IPS-18a (cell line): Measurements from ENCODE around the gene FUT3.

Experiments
- H3K27ac ChIP-seq: one replicate; pipeline ENCODE4 v1.5.1; 2013; ENCODE audit warnings: low read length
- H3K27me3 ChIP-seq: one replicate; pipeline ENCODE4 v1.6.1; 2013; ENCODE audit warnings: mild to moderate bottlenecking, low read length; ENCODE audit not compliant: control insufficient read depth, insufficient read depth
- H3K36me3 ChIP-seq: one replicate; pipeline ENCODE4 v1.6.1; 2013; ENCODE audit warnings: low read depth, low read length; ENCODE audit not compliant: control insufficient read depth
- H3K4me1 ChIP-seq: one replicate; pipeline ENCODE4 v1.6.1; 2013; ENCODE audit warnings: low read depth, low read length; ENCODE audit not compliant: control insufficient read depth
- H3K4me3 ChIP-seq: one replicate; pipeline ENCODE4 v1.5.1; 2013; ENCODE audit warnings: low read length
- H3K9ac ChIP-seq: one replicate; pipeline ENCODE4 v1.6.1; 2013; ENCODE audit warnings: mild to moderate bottlenecking, low read length, moderate library complexity
- H3K9me3 ChIP-seq: one replicate; pipeline ENCODE4 v1.6.1; 2013; ENCODE audit warnings: low read depth, low read length; ENCODE audit not compliant: control insufficient read depth

FUT3 gene

DNA sequence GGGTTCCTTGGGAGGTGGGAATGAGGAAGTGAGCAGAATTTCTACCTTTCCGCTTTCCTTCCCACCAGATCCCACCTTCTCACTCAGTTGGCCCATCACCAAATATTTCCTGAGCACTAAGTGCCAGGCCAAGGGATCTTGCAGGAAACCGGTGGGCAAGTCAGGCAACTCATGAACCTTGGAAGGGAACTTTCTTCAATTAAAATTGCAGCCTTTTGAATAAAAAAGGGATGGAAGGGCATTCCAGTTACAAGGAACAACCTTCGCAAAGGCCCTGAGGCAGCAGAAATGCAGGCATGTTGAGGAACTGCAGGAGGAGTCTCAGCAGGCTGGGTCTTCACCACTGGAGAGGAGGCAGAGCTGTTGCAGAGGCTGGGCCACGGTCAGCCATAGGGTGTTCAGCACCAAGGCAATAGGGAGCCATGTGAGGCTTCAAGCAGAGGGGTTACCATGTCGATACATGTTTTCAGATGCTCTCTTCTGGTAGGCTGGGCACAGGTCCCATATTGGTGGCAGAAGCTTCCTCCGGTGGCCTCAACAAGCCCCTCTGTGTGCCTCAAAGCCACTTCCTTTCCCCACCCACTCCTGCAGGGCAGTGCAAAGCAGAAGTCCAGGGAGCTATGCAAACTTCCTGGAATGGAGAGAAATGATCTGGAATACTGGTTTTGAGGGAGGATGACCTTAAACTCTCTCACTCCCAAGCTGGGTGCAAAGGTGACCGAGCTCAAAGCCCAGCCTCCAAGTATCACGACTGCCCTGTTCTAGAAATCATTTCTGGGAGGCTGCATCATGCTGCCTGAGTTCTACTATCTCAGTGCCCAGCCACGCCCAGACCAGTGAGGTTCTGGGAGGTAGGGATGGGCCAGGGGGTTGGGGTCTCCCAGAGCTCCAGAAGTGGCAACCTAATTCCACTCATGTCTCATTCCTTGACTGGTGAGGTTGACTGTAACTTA is 11.9 kb downstream of the FUT3 start, which contains the start of gene FUT6:
Gene FUT6 (minus strand): TSS at position 638 of the 953 bp plus-strand sequence. CDS start 7,135 bp downstream, outside the sequence.
- H3K4me3 ChIP-seq: no peak within 1 kb of the TSS
- no peak within 1 kb of the TSS for H3K27ac ChIP-seq
- no peak within 1 kb of the TSS for H3K9ac ChIP-seq

DNA sequence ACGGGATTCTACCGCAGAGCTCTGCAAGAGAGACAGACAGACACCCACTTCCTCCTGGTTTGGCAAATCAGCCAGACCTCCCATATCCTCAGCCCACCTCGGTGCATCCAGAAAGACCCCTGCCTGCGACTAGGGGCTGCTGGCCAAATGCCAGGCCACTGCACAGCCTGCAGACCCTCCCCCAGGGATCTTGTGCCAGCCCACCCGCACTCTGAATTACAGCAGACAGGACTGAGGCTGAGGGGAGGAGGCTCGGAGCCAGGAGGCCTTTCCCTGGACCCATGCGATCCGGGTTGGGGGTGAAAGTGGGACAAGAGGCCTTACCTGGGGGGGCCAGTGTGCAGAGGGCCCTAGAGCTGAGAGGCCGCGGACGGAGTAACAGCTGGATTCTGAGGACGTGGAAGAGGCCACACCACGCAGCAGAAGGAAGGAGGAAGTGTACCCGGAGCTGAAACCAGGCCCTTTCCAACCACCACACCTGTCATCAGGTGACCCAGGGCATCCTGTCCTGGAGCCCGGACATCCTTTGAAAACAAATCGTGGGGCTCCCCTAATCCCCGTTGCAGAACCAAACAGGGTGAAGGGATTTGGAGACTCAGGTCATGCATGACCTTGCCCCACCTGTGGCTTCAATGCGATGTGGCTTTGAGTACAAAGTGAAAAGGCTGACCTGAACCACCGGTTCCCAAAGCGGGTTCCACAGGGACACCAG is 12.7 kb downstream of the FUT3 start:
- no peaks in the 10 kb centered on the region for H3K9me3 ChIP-seq
- H3K27ac ChIP-seq: no peak overlapping the region
- H3K4me3 ChIP-seq: no peak overlapping the region
- no peaks in the 10 kb centered on the region for H3K36me3 ChIP-seq
- H3K4me1 ChIP-seq: no peaks in the 10 kb centered on the region
- no peaks in the 10 kb centered on the region for H3K27me3 ChIP-seq
- H3K9ac ChIP-seq: no peak overlapping the region

More for the DNA sequence above, 11.9 kb downstream of the FUT3 start, which contains the start of gene FUT6:
- H3K9me3 ChIP-seq: no peaks in the 10 kb centered on the region
- no peaks in the 10 kb centered on the region for H3K36me3 ChIP-seq
- H3K4me1 ChIP-seq: no peaks in the 10 kb centered on the region
- no peaks in the 10 kb centered on the region for H3K27me3 ChIP-seq

DNA sequence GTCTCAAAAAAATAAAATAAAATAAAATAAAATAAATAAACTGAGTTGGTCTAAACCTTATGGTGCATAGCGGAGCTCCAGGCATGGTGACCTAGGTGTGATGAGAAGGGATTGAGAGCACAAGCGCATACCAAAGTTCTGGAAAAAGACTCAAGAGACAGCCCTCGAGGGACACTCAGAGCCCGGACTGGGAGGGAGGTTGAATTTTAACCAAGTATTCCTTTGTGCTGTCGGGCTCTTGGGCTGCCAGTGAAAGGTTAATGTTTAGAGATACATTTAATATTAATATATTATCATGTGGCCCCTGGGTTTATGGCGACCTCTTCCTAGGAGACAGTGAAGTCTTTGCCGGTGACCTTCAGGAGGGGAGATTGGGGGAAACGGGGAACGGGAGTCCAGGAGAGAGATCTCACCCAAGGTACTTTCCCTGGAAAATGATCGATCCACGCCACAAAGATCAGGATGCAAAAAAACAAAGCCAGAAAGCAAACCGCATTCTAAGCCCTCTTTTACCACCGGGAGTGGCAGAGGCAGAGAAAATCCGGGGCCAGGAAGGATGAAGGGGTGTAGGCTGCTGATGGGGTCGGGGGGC is 13.4 kb downstream of the FUT3 start:
- Histone ChIP-seq H3K4me1 (no peaks in the 10 kb centered on the region), H3K27me3 (no peaks in the 10 kb centered on the region), H3K9me3 (no peaks in the 10 kb centered on the region), H3K9ac (no peak overlapping the region), H3K36me3 (no peaks in the 10 kb centered on the region), H3K4me3 (no peak overlapping the region), H3K27ac (no peak overlapping the region)

- Histone ChIP-seq H3K4me1 (peaks cover 3% of the 10 kb centered on the region), H3K9me3 (no peaks in the 10 kb centered on the region), H3K27me3 (no peaks in the 10 kb centered on the region), H3K27ac (no peak overlapping the region), H3K36me3 (no peaks in the 10 kb centered on the region), H3K4me3 (no peak overlapping the region), H3K9ac (no peak overlapping the region)
Observed at GRCh38 chr19:5832527-5833216, 18.6 kb downstream of the FUT3 start.

- H3K27me3 ChIP-seq: no peaks in the 10 kb centered on the region
- H3K27ac ChIP-seq: no peak overlapping the region
- H3K4me1 ChIP-seq: peaks cover 3% of the 10 kb centered on the region
- H3K9ac ChIP-seq: no peak overlapping the region
- H3K4me3 ChIP-seq: no peak overlapping the region
- no peaks in the 10 kb centered on the region for H3K36me3 ChIP-seq
- H3K9me3 ChIP-seq: no peaks in the 10 kb centered on the region
Observed at GRCh38 chr19:5832061-5832460, 19.2 kb downstream of the FUT3 start.

GRCh38 chr19:5831159-5831558 is 20.1 kb downstream of the FUT3 start:
- no peak overlapping the region for H3K9ac ChIP-seq
- no peak overlapping the region for H3K27ac ChIP-seq
- peaks cover 3% of the 10 kb centered on the region for H3K4me1 ChIP-seq
- H3K9me3 ChIP-seq: no peaks in the 10 kb centered on the region
- H3K4me3 ChIP-seq: no peak overlapping the region
- no peaks in the 10 kb centered on the region for H3K27me3 ChIP-seq
- no peaks in the 10 kb centered on the region for H3K36me3 ChIP-seq

DNA sequence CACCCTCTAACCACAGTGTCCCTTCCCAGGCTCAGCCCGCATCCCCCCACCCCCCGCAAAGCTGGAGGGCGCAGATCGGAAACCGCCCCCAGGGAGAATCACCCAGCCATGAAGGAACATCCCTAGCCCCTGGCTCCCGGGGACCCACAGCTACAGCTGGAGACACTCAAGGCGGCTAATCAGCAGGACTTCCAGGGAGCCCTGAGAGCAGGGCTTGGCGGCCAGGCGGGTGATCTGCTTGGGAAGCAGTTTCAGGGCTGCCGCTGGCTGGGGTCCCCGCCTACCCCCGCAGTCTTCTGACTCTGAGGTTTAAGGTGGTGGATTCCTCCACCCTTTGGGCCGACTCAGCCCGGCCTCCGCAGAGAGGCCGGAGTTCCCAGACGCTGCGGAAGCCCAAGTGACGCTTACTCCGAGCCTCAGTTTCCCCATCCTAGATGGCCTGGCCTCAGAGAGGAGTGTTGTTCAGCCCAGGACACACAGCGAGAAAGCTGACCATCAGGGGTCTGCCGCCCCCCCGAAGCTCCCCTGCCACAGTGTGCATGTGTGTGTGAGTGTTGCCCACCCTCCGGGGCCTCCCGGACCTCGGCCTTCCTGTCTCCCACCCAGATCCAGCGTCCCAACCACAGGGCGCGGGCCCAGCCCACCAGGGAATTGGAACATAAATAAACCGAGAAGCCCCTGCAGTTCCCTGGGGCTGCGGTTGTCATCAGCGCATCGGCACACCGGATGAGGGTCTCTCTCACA is 21.5 kb downstream of the FUT3 start:
- no peak overlapping the region for H3K27ac ChIP-seq
- peaks cover 3% of the 10 kb centered on the region for H3K4me1 ChIP-seq
- H3K36me3 ChIP-seq: no peaks in the 10 kb centered on the region
- no peak overlapping the region for H3K9ac ChIP-seq
- peak overlapping the region; percentile 68 for H3K4me3 ChIP-seq
- H3K27me3 ChIP-seq: no peaks in the 10 kb centered on the region
- H3K9me3 ChIP-seq: no peaks in the 10 kb centered on the region

DNA sequence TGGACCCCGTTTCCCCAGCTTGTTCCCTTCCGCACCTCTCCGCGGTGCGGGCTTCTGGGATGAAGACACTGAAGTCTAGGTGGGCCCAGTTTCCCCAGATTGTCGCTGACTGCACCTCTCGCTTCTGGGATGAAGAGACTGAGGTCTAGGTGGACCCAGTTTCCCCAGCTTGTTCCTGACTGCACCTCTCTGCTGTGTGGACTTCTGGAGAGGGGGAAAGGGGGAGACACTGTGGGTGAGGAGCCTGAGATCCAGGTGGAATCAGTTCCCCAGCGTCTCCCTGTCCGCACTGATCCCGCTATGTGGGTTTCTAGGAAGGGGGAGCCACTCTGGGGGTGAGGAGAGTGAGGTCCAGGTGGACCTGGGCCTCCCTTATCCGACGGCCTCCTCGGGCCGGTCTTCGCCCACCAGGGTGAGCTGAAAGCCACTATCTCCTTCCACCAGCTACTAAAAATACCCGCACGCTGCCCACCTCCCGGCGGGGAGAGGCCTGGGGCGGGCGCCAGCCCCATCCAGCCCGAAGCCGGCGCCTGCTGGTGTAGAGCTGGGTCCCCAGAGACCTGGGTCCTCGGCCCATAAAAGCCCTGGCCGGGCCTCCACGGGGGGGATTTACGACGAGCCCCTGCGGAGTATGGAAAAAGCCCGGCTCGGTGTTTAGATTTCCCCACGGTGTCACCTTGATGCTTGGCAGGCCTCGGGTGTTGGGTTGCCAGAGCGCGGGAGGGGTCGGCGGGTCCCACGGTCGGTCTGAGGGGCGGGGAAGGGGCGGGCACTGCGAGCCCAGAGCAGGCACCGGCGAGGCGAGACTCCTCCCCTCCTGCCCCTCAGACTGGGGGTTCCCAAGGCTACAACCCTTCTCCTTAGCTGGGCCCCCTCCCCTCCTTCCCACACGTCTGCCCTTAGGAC is 22.3 kb downstream of the FUT3 start:
- Histone ChIP-seq H3K4me3 (peak overlapping the region; percentile 68), H3K9ac (peak overlapping the region; percentile 81), H3K36me3 (no peaks in the 10 kb centered on the region), H3K27ac (peak overlapping the region; percentile 55), H3K4me1 (peaks cover 3% of the 10 kb centered on the region), H3K9me3 (no peaks in the 10 kb centered on the region), H3K27me3 (no peaks in the 10 kb centered on the region)

- H3K9me3 ChIP-seq: no peaks in the 10 kb centered on the region
- peak overlapping the region; percentile 81 for H3K9ac ChIP-seq
- peak overlapping the region; percentile 55 for H3K27ac ChIP-seq
- no peaks in the 10 kb centered on the region for H3K27me3 ChIP-seq
- no peaks in the 10 kb centered on the region for H3K36me3 ChIP-seq
- peak overlapping the region; percentile 68 for H3K4me3 ChIP-seq
- H3K4me1 ChIP-seq: peaks cover 3% of the 10 kb centered on the region
Observed at GRCh38 chr19:5827891-5828660, 23.2 kb downstream of the FUT3 start.
